CMK (cell line): Measurements from ENCODE around the gene ZMAT2.
"Not testable (repeated sequence)": the region's sequence is repeated elsewhere in the genome, so short reads cannot be mapped to it uniquely, and the experiment has no call there.

Source experiments
- DNase-seq: peaks from one replicate; pipeline ENCODE4 v3.0.0-alpha.2; 2010; ENCODE audit warnings: low read depth

ZMAT2 gene, protein sequence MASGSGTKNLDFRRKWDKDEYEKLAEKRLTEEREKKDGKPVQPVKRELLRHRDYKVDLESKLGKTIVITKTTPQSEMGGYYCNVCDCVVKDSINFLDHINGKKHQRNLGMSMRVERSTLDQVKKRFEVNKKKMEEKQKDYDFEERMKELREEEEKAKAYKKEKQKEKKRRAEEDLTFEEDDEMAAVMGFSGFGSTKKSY

DNA sequence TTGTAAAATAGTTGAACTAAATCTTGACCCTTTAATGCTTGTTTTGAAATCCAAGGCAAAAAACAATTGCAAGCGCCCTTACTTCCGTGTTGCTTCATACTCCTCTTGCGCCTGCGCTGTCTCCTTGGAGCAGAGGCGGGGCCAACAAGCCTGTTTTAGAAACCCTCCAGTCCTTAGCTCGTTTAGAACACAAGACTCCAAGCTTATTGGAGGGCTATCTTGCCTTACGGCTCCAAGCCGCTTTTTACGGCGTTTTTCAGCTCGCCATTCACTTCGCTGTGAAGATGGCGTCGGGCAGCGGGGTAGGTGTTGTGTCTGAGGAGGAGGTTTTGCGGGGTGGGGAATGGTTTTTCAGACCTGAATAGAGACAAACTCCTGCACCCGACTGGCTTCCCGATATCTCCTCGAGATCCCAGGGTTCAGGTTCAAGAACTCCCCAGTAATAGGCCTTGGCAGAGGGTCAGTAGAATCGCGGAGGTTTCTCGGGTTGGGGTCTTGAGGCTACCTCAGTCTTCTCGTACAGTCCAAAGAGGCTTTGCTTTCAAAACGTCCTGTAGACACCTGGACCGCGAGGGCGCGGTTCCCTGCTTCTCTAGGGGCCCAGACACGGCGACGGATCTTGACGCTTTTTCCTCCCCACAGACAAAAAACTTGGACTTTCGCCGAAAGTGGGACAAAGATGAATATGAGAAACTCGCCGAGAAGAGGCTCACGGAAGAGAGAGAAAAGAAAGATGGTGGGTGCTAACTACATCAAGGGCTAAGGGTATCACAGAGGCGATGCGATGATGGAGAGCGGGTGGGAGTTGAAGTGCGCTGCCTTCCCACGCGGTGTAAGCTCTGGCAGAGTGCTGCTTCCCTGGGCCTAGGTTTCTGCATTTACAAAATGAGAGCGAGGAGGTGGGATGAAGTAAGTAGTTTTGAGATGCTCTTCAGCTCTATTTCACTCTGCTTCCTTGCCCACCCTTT is at the start of gene ZMAT2:
Gene ZMAT2, plus strand, starts transcription at position 271 of the 968 bp plus-strand sequence. Its CDS starts 14 bp downstream, at position 285.
- peak; percentile 94 for DNase-seq

DNA sequence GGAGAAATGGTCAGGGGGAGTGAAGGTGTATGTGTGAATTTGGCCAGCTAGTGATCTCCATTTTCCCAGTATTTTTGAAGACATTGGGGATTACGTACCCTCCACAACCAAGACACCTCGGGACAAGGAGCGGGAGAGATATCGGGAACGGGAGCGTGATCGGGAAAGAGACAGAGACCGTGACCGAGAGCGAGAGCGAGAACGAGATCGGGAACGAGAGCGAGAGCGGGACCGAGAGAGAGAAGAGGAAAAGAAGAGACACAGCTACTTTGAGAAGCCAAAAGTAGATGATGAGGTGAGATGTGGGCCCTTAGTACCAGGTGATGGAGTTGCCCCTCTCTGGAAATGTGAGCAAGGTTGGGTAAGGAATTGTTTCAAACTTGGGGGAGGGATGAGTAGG is 41.4 kb upstream of the ZMAT2 start:
- DNase-seq = no peak

GRCh38 chr5:140660371-140660770 is 39.9 kb upstream of the ZMAT2 start:
- not testable (repeated sequence) for DNase-seq

DNA sequence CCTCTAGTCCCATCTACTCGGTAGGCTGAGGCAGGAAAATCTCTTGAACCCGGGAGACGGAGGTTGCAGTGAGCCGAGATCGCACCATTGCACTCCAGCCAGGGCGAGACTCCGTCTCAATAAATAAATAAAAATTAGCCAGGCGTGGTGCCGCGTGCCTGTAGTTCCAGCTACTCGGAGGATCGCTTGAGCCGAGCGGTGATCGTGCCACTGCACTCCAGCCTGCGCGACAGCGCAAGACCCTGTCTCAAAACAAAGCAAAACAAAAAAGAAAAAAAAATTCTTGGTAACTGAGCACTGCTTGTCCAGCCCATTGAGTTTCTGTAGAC is 36.3 kb upstream of the ZMAT2 start:
- DNase-seq = no peak

DNA sequence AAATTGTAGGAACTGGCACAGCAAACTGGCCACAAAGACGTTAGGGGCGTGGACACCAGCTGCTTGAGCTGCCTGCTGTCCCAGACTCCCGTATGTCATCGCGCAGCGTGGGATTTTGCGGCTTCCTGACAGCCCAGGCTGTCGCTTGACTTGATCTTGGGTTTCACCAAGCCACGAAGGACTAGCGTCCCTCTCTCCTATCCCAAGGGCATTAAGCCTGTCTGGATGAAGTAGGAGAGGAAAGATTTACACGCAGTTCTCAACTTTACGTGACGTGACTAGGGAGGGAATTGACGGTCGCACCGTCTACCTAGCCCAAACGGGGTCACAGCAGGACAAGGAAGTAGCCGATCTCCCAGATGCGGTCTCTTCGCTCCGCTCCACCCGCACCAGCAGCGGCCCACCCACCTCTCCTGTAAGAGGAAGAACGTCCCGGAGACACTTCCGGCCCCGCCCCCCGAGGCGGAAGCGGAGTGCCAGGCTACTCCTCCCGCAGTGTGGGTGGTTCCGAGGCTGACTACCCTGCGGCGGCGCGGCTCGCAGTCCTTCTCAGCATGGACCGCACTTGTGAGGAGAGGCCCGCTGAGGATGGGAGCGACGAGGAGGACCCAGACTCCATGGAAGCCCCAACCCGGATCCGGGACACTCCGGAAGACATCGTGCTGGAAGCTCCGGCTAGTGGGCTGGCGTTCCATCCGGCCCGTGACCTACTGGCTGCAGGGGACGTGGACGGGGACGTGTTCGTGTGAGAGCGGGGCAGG is 35.7 kb upstream of the ZMAT2 start, which contains the start of gene WDR55:
Gene WDR55, plus strand, starts transcription at position 546 of the 761 bp plus-strand sequence. Its CDS starts 9 bp downstream, at position 555.
- DNase-seq = peak; percentile 77

- not testable (repeated sequence) for DNase-seq
Observed at GRCh38 chr5:140671035-140671434, 29.2 kb upstream of the ZMAT2 start.

- no peak for DNase-seq
Observed at GRCh38 chr5:140671472-140672125, 28.6 kb upstream of the ZMAT2 start.

- no peak for DNase-seq
Observed at GRCh38 chr5:140672455-140673186, 27.6 kb upstream of the ZMAT2 start.

- DNase-seq = no peak
Observed at GRCh38 chr5:140673187-140673976, 26.9 kb upstream of the ZMAT2 start, which contains the start of gene DND1. Gene DND1, minus strand, starts transcription at chr5:140673576. Its CDS starts 34 bp downstream, at chr5:140673542.

DNA sequence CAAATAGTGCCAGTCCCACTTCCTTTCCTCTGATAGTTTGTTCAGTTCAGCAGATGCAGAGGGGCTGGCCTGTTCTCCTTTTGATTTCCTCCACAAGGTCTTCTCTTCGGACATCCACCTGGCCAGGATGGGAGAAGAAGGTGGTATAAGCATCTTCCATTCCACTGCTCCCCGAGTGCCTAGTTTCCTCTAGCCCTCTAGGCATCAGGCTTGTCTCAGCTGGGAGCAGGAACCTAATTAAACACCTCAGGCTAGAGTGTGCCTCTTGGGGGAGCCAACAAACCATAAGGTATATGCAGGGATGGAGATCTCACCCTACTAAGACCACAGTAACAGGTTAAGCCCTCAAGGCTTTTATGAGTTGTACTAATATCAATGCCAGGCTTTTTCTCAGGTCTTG is 26.0 kb upstream of the ZMAT2 start:
- DNase-seq = no peak

- DNase-seq = no peak
Observed at GRCh38 chr5:140674629-140675028, 25.6 kb upstream of the ZMAT2 start.

DNA sequence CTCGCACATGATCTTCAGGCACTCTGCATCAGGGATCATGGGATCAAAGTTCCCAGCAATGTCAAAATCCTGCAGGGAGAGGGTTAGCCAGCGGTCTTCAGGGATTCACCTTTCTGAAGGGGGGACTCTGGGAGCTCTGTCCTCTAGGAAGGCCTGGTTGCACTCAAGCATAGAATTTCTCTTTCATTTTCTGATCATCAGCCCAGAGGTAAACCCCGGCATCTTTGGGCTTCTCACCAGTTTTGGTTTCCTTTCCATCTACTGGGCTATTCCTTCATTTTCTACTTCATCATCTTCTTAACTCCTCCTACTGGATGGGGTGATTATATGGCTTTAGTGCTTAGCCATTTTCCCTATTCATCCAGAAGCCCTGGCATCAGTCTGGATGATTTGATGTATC is 22.3 kb upstream of the ZMAT2 start:
- no peak for DNase-seq

- no peak for DNase-seq
Observed at GRCh38 chr5:140678993-140679392, 21.3 kb upstream of the ZMAT2 start.

GRCh38 chr5:140690376-140690932 is 9.8 kb upstream of the ZMAT2 start:
- no peak for DNase-seq

DNA sequence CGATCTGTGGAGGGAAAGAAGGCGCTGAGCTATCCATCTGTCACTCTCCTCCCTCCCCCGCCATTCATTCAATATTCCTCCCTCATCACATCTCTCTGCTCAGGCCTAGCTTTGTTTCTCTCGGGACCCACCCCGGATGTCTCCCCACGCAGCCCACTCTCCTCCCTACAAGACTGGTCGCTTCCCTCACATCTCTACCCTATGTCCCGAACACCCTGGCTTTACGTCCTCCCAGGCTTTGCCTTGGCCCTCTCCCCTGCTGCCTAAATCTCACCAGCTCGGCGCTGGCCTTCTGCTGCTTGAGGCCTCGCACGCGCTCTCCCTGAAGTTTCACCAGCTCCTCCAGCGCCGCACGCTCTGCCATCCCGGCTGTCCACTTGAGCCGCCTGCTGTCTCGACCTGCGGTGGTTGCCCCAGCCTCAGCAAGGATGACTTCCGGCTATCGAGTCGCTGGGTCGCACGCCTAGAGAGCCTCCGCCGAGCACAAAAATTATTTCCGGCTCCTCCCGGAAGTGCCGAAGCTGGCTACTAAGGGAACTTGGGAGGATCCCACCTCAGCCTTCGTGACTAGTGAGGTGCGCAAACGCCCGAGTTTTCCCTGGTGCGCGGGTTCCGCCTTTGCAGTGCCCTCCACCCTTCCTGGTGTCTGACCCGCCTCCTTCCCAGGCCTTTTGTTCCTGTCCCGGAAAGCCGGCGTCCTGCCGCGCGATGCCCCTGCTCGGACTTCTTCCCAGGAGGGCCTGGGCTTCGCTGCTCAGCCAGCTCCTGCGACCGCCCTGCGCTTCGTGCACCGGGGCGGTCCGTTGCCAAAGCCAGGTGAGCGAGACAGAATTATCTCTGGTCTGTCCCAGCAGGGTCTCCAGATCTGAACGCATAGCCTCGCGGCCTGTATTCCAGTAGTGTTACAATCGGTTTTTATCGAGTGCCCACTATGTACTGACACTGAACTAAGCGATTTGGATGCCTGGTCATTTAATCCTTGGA is 9.0 kb upstream of the ZMAT2 start, which contains the start of the genes HARS1 and HARS2:
Gene HARS1, minus strand, starts transcription at position 430 of the 984 bp plus-strand sequence. Its CDS starts 66 bp downstream, at position 364.
Gene HARS2, plus strand, starts transcription at position 515 of the 984 bp plus-strand sequence. Its CDS starts 194 bp downstream, at position 709.
- DNase-seq = peak; percentile 88

GRCh38 chr5:140694276-140694675 is 6.0 kb upstream of the ZMAT2 start:
- no peak for DNase-seq

- DNase-seq = no peak
Observed at GRCh38 chr5:140696891-140697492, 3.3 kb upstream of the ZMAT2 start.

DNA sequence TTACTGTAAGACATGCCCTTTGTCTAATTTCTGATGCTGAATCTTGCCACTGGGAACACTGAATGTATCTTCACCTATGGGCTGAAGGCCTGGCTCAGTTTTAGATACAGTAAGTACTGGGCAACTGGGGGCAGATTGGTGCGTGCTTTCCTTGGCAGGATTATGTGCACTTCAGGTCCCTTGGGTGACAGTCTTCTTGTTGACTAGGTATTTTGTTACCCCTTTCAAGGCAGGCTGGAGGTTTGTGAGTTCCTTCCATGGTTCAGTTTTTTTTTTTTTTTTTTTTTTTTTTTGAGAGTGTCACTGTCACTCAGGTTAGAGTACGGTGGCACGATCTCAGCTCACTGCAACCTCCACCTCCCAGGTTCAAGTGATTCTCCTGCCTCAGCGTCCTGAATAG is 7.6 kb downstream of the ZMAT2 start:
- DNase-seq = no peak
